ENCODE results near the gene DCAF6.
A peak's percentile ranks its signal among the peaks of the same experiment; 100 is the strongest.
"Not testable (repeated sequence)": the region's sequence is repeated elsewhere in the genome, so short reads cannot be mapped to it uniquely, and the experiment has no call there.

DCAF6 gene

GRCh38 chr1:167936068-167936929, at the start of gene DCAF6:
Gene DCAF6 (plus strand): TSS chr1:167936683. CDS start chr1:167936912, 229 bp downstream.
- DNase-seq (ENCODE audit: low read depth), result peak; percentile 94

GRCh38 chr1:167887187-167887586, 49.3 kb upstream of the DCAF6 start:
- DNase-seq (ENCODE audit: low read depth), result not testable (repeated sequence)

DNA sequence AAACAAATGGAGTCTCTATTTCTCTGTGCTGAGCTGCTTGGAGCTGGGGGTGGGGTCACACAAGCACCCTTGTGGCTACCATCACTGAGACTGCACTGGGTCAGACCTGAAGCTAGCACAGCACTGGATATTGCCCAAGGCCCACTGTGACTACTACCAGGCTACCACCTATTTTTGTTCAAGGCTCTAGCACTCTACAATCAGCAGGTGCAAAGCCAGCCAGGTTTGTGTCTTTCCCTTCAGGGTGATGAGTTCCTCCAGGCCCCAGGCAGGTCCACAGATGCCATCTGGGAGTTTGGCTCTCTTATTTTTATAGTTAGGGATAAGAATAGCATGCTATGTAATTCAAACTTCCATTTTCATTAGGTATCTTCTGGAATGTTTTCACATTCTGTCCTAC, 46.1 kb upstream of the DCAF6 start:
- DNase-seq (ENCODE audit: low read depth), result no peak

GRCh38 chr1:167893798-167894197, 42.7 kb upstream of the DCAF6 start:
- no peak for DNase-seq (ENCODE audit: low read depth)

- DNase-seq (ENCODE audit: low read depth), result no peak
These were observed 37.8 kb upstream of the DCAF6 start for GRCh38 chr1:167898578-167899222.

- DNase-seq (ENCODE audit: low read depth), result no peak
These were observed 37.2 kb upstream of the DCAF6 start for GRCh38 chr1:167899253-167899681.

- no peak for DNase-seq (ENCODE audit: low read depth)
These were observed 35.6 kb upstream of the DCAF6 start for GRCh38 chr1:167900907-167901306.

DNA sequence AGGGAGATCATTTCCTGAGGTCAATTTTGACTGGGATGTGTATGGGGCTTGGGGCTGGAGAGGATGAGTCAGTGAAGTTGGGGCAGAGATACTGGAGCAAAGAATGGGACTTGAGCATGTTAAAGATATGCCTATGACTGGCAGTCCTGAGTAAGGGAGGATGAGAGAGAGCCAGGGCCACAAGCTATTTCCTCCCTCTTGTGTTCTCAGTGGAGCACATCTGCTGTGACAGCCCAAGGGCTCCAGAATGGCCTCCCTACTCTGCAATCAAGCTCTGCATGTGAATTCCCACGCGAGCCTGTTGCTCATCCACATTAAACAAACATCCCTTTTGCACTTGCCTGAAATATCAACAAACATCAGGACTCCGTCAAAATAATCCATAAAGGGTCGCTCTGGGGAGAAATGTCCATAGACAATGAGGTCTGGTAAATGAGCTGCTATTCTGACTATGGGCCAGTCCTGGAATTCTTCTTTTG, 31.8 kb upstream of the DCAF6 start:
- DNase-seq (ENCODE audit: low read depth), result peak; percentile 64

DNA sequence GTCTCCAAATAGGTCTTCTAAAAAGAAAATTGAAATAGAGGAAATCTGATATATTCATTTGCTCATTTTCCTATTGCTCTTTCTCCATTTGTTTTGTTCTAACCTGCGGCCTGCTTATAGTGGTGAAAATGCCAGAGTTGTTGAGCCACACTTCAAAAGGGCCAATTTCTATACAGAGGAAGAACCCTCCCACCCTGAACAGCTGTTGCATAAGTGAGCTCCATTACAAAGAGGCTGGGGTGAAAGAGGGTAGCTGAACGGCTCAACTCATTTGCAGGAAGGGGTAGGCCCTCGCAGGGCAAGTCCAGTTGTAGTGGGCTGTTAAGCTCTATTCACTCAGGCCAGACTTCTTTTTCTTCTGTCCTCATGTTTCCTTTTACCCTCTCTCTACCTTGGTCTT, 31.3 kb upstream of the DCAF6 start:
- no peak for DNase-seq (ENCODE audit: low read depth)

DNA sequence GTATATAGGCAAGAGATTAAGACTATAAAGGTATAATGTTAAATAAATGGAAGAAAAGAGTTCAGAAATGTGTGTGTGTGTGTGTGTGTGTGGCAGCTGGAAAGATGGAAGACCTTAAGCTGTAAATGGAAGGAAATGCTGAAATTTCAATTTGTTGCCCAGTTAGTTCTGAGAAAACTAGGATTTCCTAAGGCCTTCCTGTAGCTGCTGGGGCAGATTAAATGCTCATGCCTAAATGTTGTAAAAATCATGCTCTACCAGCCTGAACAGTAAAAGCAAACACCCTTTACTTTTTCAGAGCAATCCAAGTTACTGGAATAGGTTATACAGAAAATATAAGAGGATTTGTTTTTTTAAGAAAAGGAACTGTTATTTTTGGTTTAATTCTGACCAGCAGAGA, 30.8 kb upstream of the DCAF6 start:
- no peak for DNase-seq (ENCODE audit: low read depth)

DNA sequence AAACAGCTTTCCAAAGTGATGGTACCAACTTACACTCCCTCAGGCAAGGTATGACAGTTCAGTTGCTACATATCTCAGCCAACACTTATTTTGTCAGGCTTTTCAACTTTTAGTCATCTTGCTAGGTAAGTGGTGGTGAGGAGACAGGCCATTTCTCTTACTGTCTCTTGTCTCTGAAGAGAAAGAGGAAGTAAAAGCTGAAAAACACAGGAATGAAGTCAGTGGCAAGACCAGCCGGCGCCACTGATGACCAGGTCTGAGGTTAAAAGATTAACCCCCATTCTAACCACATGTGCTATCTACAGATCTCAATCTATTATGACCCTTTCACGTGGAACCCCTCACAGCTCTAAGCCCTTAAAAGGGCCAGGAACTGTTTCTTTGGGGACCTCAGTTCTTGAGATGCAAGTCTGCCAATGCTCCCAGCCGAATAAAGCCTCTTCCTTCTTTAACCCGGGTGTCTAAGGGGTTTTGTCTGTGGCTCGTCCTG, 26.7 kb upstream of the DCAF6 start:
- DNase-seq (ENCODE audit: low read depth), result no peak

DNA sequence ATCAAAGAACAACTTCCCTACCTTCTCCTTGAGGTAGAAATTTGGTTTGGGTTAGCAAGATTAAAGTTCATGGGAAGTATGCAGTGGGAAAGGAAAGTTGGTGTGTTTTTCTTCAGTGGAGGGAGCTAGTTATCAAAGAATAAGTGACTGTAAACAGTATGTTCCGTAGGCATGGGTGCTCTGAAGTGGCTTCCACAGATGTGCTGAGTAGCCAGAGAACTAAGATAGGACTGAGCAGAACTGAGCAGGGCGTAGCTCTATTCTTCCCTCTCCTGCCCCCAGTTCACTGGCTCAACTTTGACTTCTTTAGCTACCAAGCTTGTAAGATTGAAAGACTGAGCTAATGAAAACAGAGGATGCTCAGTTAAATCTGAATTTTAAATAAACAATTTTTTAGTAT, 26.0 kb upstream of the DCAF6 start:
- no peak for DNase-seq (ENCODE audit: low read depth)

DNA sequence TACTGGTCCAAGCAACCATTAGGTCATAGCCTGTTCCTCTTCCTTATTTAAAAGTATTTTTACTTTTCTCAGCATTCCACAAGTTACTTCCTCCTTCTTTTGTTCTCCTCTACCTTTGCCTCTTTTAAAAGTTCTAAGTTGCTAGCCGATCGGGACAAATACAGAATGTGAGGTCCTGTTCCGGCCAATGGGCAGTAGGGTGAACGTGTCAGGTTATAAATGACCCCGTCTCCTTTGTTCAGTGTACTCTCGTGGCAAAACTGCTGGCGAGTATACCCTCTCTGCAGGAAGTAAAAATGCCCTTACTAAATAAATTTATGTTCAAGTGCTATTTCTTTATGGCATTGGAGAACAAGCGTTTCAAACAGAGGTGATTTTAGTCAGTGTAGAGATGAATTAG, 25.1 kb upstream of the DCAF6 start:
- no peak for DNase-seq (ENCODE audit: low read depth)

DNA sequence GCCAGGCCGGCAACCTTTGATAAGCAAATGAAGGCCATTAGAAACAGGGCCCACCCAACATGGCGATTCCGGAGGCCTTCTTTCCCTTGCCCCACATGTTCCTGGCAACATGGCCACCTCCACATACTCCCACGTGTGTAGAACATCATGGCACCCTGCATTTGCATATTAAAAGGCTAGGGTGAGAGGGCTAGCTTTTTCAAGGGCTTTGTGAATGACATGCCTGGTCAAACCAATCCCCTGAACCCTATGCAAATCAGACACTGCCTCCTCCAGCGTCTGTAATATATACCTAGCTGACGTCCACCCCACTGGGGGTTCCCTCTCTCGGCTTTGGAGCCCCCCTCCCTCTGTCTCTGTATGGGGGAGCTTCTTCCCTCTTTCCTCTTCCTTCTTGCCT, 24.2 kb upstream of the DCAF6 start:
- DNase-seq (ENCODE audit: low read depth), result no peak

- DNase-seq (ENCODE audit: low read depth), result no peak
These were observed 22.5 kb upstream of the DCAF6 start, which contains the start of gene ADCY10 for GRCh38 chr1:167913895-167914496. Gene ADCY10 (minus strand): TSS chr1:167914134. CDS start chr1:167905140, 8,994 bp downstream.

- DNase-seq (ENCODE audit: low read depth), result no peak
These were observed 20.9 kb upstream of the DCAF6 start for GRCh38 chr1:167915569-167915968.

GRCh38 chr1:167916766-167917511, 19.5 kb upstream of the DCAF6 start:
- DNase-seq (ENCODE audit: low read depth), result no peak

DNA sequence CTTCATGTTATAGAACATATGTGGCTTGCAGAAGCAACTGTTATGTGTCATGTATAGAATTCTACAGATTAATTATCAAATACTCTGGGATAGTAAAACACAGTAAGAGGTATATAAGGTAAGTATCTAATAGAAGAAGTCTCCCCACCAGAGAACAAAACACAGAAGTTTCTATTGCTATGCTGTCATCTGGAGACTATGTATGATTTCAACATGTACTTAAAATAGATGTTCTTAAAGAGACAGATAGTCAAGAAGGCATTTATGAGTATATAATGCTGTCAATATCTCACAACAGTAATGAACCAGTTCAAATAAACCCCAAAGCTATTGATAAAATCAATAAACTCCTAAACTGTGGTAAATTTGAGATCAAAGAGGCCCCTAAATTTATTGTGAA, 14.5 kb upstream of the DCAF6 start:
- no peak for DNase-seq (ENCODE audit: low read depth)

DNA sequence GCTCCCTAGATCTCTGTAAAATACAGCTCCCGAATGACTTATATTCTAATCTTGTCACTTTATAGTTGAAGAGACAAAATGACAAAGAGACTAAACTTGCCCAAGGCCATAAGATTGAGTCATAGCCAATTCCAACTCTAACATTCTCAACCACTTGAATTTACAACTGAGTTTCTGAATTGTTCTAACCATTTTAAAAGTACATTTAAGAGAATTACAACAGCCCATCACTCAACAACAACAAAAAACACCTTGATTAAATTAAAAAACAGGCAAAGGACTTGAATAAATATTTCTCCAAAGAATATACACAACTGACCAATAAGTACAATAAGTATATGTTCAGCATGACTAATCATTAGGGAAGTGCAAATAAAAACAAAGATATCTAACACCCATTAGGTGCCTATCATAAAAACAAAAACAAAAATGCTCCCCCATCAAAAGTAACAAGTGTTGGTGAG, 13.8 kb upstream of the DCAF6 start:
- DNase-seq (ENCODE audit: low read depth), result no peak

DNA sequence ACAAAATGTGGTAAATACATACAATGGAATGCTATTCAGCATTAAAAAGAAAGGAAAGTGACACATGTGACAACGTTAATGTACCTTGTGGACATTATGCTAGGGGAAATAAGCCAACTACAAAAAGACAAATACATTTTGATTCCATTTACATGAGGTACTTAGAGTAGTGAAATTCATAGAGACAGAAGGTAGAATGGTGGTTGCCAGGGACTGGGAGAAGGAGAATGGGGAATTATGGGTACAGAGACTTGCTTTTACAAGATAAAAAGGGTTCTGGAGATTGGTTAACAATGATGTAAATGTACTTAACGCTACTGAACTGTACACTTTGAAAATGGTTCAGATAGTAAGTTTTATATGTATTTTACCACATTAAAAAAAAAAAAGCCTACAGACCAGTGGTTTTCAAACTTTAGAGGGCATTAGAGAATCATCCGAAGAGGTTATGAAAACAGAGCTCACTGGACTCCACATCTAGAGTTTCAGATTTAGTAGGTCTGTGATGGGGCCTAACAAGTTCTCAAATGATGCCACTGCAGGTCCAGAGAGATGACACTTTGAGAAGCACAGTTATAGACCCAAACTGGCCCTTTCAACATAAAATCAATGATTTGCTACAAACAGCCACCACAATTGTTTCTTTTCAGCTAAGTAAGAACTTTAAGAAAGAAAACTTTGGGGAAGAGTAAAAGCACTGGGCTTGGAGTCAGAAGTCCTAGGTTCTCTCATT, 13.0 kb upstream of the DCAF6 start:
- DNase-seq (ENCODE audit: low read depth), result no peak

GRCh38 chr1:167924102-167924501, 12.4 kb upstream of the DCAF6 start:
- no peak for DNase-seq (ENCODE audit: low read depth)

Measured in HS-5 (cell line).